HepG2 (cell line): ENCODE results near the gene MAT2A.

Experiments
- PTBP1 ChIP-seq: fragments of 200-400 bp; formaldehyde crosslinking; IDR thresholded peaks from 2 replicates; pipeline ENCODE4 v1.6.1; 2018; ENCODE audit warnings: low read length, low read depth; ENCODE audit not compliant: poor library complexity, severe bottlenecking
- TBL1XR1 ChIP-seq: fragments of 150-350 bp; IDR thresholded peaks from 2 replicates; pipeline ENCODE4 v1.6.1; 2014; ENCODE audit warnings: borderline replicate concordance, low read length; ENCODE audit not compliant: partially characterized antibody
- ZNF776 ChIP-seq: sonication (generic); formaldehyde crosslinking; IDR thresholded peaks from 2 replicates; pipeline ENCODE4 v1.4.0; 2020; ENCODE audit warnings: mild to moderate bottlenecking, missing genetic modification reagents
- TF ChIP-seq, protein P1 (sequence below): sonication (generic); formaldehyde crosslinking; IDR thresholded peaks from 2 replicates; pipeline ENCODE4 v1.9.0; 2021; ENCODE audit warnings: missing genetic modification reagents, borderline replicate concordance

DNA sequence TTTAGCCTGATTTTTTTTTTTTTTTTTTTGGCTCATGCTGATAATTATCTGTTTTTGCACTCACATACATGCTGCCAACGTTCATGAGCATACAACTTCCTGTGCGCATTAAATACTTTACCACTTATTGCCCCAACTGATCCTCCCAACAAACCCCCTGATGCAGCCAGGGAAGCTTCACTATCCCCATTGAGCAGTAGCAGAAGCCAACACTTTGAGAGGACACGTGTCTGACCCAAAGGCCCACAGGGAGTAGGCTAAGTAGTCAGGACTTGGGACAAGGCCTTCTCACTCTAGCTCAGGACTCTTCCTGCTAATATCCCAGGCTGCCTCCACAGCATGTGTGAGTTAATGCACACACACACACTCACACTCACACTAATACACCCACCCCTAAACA, 36.2 kb upstream of the MAT2A start:
- no peak for TF ChIP-seq ZNF776 (CRISPR knock-in tag)
- TF ChIP-seq, protein P1, sequence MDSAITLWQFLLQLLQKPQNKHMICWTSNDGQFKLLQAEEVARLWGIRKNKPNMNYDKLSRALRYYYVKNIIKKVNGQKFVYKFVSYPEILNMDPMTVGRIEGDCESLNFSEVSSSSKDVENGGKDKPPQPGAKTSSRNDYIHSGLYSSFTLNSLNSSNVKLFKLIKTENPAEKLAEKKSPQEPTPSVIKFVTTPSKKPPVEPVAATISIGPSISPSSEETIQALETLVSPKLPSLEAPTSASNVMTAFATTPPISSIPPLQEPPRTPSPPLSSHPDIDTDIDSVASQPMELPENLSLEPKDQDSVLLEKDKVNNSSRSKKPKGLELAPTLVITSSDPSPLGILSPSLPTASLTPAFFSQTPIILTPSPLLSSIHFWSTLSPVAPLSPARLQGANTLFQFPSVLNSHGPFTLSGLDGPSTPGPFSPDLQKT (CRISPR knock-in tag) = no peak
- TF ChIP-seq TBL1XR1 = no peak
- no peak for TF ChIP-seq PTBP1
